Measurements from ENCODE around the gene SRP19. TPM values are rescaled to one million over a fixed set of nuclear protein-coding genes. Genes with fewer than 3 reads are reported as not detected.

The SRP19 gene
- total and polyA plus RNA-seq, 2 of the 8 experiments (the other 6 are each of a cell fraction or from before 2014, with no cell fraction given), result 27.5 to 79.9 TPM

DNA sequence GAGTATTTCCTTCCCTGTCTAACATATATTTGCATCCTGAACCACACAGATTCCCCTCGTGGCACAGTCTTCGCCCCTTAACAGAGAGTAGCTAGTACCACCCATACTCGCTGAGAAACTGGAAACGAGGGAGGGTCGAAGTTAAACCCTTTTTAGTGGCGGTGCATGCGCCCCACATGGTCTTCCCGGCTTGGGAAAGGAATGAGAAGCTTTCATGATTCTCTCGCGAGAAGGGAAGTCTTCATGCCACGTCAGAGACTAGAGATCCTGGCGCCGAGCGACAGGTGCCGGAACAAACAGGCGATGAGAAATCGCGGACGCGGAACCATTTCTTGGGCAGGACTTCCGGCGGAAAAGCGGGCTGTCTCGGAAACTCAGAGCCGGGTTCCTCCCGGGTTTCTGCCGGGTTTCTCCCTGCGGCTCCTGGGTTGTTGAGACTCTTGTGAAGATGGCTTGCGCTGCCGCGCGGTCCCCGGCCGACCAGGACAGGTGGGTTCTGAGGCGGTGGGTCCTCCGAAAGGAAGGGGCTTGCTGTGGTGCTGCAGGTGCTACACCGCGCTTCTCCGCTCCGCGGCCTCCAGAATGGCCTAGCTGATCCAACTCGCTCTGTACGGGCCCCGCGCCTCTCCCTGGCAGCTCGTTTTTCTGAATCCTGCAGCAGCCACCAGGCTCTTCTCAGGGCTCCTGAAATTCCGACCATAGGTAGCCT, at the start of gene SRP19 (continued):
- TF ChIP-seq FOSL1 (IDR thresholded peaks at IDR 0.05; ENCODE audit: insufficient read depth, low read depth, low read length), result no peak
- TF ChIP-seq KDM5A (IDR thresholded peaks at IDR 0.05; ENCODE audit: low read length), result peak; percentile 65; the same call in 1 of the 2 replicates
- no peak for TF ChIP-seq EGR1 (IDR thresholded peaks at IDR 0.05; ENCODE audit: borderline replicate concordance, low read depth, low read length)
- TF ChIP-seq BACH1 (IDR thresholded peaks at IDR 0.05; ENCODE audit: low read length), result no peak
- peak; percentile 41 for TF ChIP-seq TAF7 (optimal IDR thresholded peaks at IDR 0.05; ENCODE audit: borderline replicate concordance, low read depth, low read length)
- peak; percentile 91 for TF ChIP-seq ASH2L (IDR thresholded peaks at IDR 0.05; ENCODE audit: low read length)
- no peak for TF ChIP-seq RFX5 (IDR thresholded peaks at IDR 0.05; ENCODE audit: borderline replicate concordance, low read depth, low read length)
- TF ChIP-seq, protein P1, sequence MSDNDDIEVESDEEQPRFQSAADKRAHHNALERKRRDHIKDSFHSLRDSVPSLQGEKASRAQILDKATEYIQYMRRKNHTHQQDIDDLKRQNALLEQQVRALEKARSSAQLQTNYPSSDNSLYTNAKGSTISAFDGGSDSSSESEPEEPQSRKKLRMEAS (IDR thresholded peaks at IDR 0.05), result peak; percentile 100
- TF ChIP-seq SIX5 (IDR thresholded peaks at IDR 0.05; ENCODE audit: low read depth, low read length), result no peak
- TF ChIP-seq KDM1A (IDR thresholded peaks at IDR 0.05; ENCODE audit: borderline replicate concordance, low read length), result peak; percentile 49; the same call in 1 of the 2 replicates
